Fibroblast of mammary gland (primary cell): ENCODE measurements around the gene RIMS4.

Experiments used
- DNase-seq: peaks from one replicate; pipeline ENCODE4 v3.0.0-alpha.2; 2010; ENCODE audit warnings: low read depth
- H3K4me3 ChIP-seq: 2 replicates; pipeline ENCODE4 v1.5.1; 2011; ENCODE audit warnings: low read depth, mild to moderate bottlenecking, low read length, moderate library complexity; ENCODE audit not compliant: control insufficient read depth
- TF ChIP-seq, protein P1 (sequence below): conservative IDR thresholded peaks from 2 replicates; pipeline ENCODE4 v1.5.1; 2011; ENCODE audit warnings: low read depth, low read length, inconsistent platforms; ENCODE audit not compliant: control insufficient read depth, insufficient read depth

RIMS4 gene

DNA sequence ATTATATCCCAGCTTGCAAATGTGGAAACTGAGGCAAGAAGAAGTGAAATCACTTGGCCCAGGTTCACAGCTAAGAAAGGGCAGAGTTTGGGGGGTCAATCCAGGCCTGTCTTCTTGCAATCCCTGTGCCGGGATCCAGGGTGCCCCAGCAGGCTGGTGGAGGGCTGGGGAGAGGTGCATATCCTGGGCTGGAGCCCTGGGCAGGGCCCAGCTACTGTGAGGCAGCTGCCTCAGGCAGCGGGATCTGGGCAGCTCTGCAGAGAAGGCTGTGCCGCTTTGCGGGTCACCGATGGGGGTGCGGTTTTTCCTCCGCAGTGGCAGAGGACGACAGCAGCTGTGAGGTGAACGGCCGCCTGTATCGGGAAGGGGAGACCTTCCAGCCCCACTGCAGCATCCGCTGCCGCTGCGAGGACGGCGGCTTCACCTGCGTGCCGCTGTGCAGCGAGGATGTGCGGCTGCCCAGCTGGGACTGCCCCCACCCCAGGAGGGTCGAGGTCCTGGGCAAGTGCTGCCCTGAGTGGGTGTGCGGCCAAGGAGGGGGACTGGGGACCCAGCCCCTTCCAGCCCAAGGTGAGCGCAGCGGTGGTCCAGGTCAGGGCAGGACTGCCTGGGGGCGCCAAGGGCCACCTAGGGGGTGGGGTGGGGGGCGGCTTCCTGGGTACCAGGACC is 85.8 kb downstream of the RIMS4 start:
- TF ChIP-seq, protein P1, sequence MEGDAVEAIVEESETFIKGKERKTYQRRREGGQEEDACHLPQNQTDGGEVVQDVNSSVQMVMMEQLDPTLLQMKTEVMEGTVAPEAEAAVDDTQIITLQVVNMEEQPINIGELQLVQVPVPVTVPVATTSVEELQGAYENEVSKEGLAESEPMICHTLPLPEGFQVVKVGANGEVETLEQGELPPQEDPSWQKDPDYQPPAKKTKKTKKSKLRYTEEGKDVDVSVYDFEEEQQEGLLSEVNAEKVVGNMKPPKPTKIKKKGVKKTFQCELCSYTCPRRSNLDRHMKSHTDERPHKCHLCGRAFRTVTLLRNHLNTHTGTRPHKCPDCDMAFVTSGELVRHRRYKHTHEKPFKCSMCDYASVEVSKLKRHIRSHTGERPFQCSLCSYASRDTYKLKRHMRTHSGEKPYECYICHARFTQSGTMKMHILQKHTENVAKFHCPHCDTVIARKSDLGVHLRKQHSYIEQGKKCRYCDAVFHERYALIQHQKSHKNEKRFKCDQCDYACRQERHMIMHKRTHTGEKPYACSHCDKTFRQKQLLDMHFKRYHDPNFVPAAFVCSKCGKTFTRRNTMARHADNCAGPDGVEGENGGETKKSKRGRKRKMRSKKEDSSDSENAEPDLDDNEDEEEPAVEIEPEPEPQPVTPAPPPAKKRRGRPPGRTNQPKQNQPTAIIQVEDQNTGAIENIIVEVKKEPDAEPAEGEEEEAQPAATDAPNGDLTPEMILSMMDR: no peak
- no peak overlapping the region for H3K4me3 ChIP-seq
- DNase-seq: no peak

DNA sequence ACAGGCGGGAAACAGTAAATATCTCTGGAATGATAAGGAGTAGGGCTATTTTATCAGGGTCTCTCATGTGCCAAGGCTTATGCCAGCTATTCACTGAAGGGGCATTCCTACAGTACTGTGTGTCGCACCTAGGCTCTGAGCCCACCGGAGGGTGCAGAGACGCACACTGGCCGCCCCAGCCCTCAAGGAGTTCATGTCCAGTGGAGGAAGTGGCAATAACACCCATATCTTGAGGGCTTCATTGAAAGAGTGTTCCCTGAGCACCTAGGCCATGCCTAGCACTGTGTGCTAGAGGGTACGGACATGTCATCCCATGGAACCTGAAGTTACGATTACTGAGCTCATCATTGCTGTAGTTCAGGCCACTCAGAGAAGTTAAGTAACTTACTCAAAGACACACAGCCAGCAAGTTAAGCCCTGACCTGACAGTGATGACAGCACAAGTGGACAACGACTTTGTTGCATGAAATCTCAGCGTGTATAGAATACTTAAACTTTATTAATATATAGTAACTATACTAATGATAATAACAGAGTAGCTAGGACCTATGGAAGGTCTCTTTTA is 86.5 kb downstream of the RIMS4 start:
- TF ChIP-seq, protein P1: no peak
- DNase-seq: no peak
- no peak overlapping the region for H3K4me3 ChIP-seq

DNA sequence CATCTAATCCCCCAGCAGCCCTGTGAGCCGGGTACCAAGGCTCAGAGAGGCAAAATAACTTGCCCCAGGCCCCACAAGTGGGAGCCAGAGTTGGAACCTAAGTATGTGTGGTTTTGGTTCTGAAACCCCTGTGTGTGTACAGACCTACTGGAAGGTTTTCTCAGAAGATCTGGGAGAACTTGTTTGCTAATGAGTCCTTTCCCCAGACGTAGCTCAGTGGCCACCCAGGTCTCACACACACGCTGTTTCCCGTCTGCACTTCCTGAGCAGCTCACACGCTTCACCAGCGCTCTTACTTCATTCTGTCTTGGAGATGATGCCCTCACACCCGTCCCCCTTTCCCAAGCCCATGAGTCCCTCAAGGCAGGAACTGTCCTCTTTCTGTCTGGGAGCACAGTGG is 87.0 kb downstream of the RIMS4 start:
- TF ChIP-seq, protein P1: no peak
- no peak overlapping the region for H3K4me3 ChIP-seq
- no peak for DNase-seq

DNA sequence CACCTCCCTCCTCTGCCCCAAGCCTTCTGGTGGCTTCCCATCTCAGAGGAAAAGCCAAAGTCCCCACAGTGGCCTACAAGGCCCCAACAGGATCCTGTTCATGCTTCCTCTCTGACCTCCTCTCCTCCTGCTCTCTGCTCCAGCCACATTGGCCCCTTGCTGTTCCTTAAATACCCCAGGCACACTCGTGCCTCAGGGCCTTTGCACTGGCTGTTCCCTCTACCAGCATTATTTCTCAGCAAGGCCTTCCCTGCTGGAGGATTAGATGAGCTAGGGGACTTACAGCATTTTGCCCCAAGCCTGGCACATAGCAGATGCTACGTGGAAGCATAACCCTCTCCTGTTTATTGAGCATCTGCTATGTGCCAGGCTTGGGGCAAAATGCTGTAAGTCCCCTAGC is 87.4 kb downstream of the RIMS4 start:
- TF ChIP-seq, protein P1: no peak
- no peak for DNase-seq
- H3K4me3 ChIP-seq: no peak overlapping the region

DNA sequence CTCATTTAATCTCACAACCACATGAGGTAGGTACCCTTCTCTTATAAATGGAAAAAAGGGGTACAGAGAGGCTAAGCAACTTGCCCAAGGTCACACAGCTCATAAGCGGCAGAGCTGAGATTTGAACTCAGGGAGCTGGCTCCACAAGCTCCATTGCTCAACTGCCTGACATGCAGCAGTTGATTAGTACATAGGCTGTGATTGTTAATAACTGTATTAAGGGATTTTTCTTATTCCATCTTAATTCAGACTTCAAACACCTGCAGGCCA is 88.6 kb downstream of the RIMS4 start:
- no peak for DNase-seq
- H3K4me3 ChIP-seq: no peak overlapping the region
- TF ChIP-seq, protein P1: no peak

DNA sequence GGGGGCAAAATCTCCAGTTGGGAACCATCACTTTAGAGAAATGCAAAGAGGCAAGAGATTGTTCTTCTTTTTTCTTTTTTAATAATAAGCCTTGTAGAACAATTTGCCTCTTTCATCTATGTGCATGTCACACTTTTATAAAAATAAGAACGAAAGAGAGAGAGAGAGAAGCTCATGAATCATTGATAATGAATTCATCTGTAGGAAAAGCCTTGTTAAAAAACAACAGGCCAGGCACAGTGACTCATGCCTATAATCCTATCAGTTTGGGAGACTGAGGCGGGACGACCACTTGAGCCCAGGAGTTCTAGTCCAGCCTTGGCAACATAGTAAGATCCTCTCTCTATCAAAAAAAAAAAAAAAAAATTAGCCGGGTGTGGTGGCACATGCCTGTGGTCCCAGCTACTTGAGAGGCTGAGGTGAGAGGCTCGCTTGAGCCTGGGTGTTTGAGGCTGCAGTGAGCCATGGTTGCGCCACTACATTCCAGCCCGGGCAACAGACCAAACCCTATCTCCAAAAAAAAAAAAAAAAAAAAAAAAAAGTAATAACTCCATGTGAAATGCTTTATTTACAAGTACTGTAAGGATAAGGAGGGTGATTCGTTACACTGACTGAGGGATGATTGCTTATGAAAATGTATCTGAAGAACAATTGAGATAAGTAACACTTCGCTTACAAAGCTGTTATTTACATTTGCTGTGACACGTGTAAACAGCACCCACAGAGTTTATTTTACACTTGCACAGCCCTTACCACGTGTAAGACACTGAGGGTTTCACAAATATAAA is 89.2 kb downstream of the RIMS4 start:
- TF ChIP-seq, protein P1: no peak
- peak; percentile 86 for DNase-seq
- H3K4me3 ChIP-seq: no peak overlapping the region
